ENCODE results near the gene VSIR. TPM values are rescaled to one million over a fixed set of nuclear protein-coding genes. Genes with fewer than 3 reads are reported as not detected.

Gene VSIR
- total and polyA plus RNA-seq, 9 of the 15 experiments (the other 6 are each of a cell fraction or from before 2014, with no cell fraction given) = 0.14 to 20.5 (median 9.3) TPM

- no peak overlapping the region for H2AFZ ChIP-seq (ENCODE audit: low read depth, low read length)
- peaks cover 8% of the 10 kb centered on the region; the same call in 1 of the 2 replicates for H4K20me1 ChIP-seq (replicated peaks; ENCODE audit: control insufficient read depth, insufficient read depth, low read length)
- no peaks in the 10 kb centered on the region for H3K9me1 ChIP-seq (ENCODE audit: control insufficient read depth, insufficient read depth, low read length)
- WGBS (ENCODE audit: insufficient coverage, low coverage, missing lambda C conversion rate) = 80% methylated on average over 9 of the region's 9 CpGs
- no peak overlapping the region for H3K9ac ChIP-seq (ENCODE audit: insufficient read depth in 1 of 2, low read depth in 2 of 2, low read length in 2 of 2)
- no peak overlapping the region for H3K4me2 ChIP-seq (ENCODE audit: insufficient read depth, low read length)
- no peaks in the 10 kb centered on the region for H3K79me2 ChIP-seq (ENCODE audit: control insufficient read depth, insufficient read depth, low read length)
- CTCF ChIA-PET (ENCODE audit: low intra/inter-chr PET ratio) = interaction anchor here (0.9 kb wide), 1 partner anchor 74 kb away, joined by 4 read pairs; no protein-coding TSS in a partner anchor
- peaks cover 0 to 5% of the 10 kb centered on the region in 2 experiments; a peak in 1 of 5 replicates for H3K4me1 ChIP-seq (replicated peaks in 1 of 2; ENCODE audit: control insufficient read depth in 2 of 2, insufficient read depth in 2 of 2, low read length in 2 of 2)
- intact Hi-C loops (cut with micrococcal nuclease) (no loop called here), in situ Hi-C loops (cut with MboI) (no loop called here)
- FAIRE-seq = no peak
- no peaks in the 10 kb centered on the region for H3K27me3 ChIP-seq (ENCODE audit: control insufficient read depth in 2 of 2, insufficient read depth in 2 of 2, low read length in 2 of 2)
- POLR2A ChIA-PET = interaction anchor here (0.6 to 1.8 kb wide), 6 partner anchors 8 to 125 kb away, joined by 3 to 15 read pairs (median 4); no protein-coding TSS in a partner anchor
- ATAC-seq = no peak; the same call in 2 of the 3 replicates
- H3K27ac ChIP-seq (ENCODE audit: extremely low read depth, low read depth, low read length) = no peak overlapping the region
- BruUV-seq (replicated peaks) = no TSS peak
- H3K36me3 ChIP-seq (ENCODE audit: control insufficient read depth, insufficient read depth, low read length) = peaks cover 97% of the 10 kb centered on the region
- H3K4me3 ChIP-seq = no peak overlapping the region
- no peak for TF ChIP-seq ZNF280A (IDR thresholded peaks at IDR 0.05; ENCODE audit: low read depth, partially characterized antibody)
- no peak for TF ChIP-seq ZSCAN32 (CRISPR knock-in tag; IDR thresholded peaks at IDR 0.05)
- 0 out of 2 replicates have a peak, but pooled peaks have one; percentile 10 for TF ChIP-seq REST (IDR thresholded peaks at IDR 0.05; ENCODE audit: borderline replicate concordance)
- no peak for TF ChIP-seq REST (CRISPR knock-in tag; IDR thresholded peaks at IDR 0.05; ENCODE audit: low read depth)
- no peak for DNase-seq (ENCODE audit: extremely low read depth in 1 of 4, low spot score in 3 of 4)
- H3K9me3 ChIP-seq (replicated peaks; ENCODE audit: control insufficient read depth, insufficient read depth, low read depth, low read length) = no peaks in the 10 kb centered on the region
Measured at GRCh38 chr10:71821909-71822763, 48.8 kb upstream of the VSIR start.
